A673 (cell line): Measurements from ENCODE around the gene TMTC2. TPM values are rescaled to one million over a fixed set of nuclear protein-coding genes. Genes with fewer than 3 reads are reported as not detected.

Source experiments
- BruUV-seq: library from RNA; stranded (reverse); fragments of 400-500 nt; replicated peaks from 2 replicates; lab custom pipeline; 2021; lab: Mats Ljungman, UMichigan
- CTCF ChIA-PET: fragments of 300-600 bp; sonication (Branson Sonifier 250); formaldehyde crosslinking; loops from one replicate; lab custom pipeline; 2022; ENCODE audit warnings: antibody characterized with exemption; lab: Charles Lee
- POLR2A ChIA-PET: fragments of 300-600 bp; sonication (Branson Sonifier 250); formaldehyde crosslinking; loops from one replicate; lab custom pipeline; 2022; ENCODE audit warnings: antibody characterized with exemption; ENCODE audit not compliant: low non-redundant PET; lab: Charles Lee
- DNase-seq: peaks from one replicate; pipeline ENCODE4 v3.0.0-alpha.2; 2015; ENCODE audit warnings: low spot score
- H3K27ac ChIP-seq: fragments of 200-600 bp; sonication (generic); 2 replicates; pipeline ENCODE4 v1.5.1; 2016; ENCODE audit warnings: mixed run types, low read depth, mild to moderate bottlenecking, mixed read lengths, antibody characterized with exemption, low read length; ENCODE audit not compliant: poor library complexity, severe bottlenecking
- H3K27me3 ChIP-seq: fragments of 200-600 bp; sonication (generic); replicated peaks from 2 replicates; pipeline ENCODE4 v1.6.1; 2017; ENCODE audit warnings: mixed run types, low read depth, mild to moderate bottlenecking, mixed read lengths, antibody characterized with exemption, low read length; ENCODE audit not compliant: insufficient read depth, poor library complexity
- H3K36me3 ChIP-seq: fragments of 200-600 bp; sonication (generic); 2 replicates; pipeline ENCODE4 v1.6.1; 2016; ENCODE audit warnings: mixed run types, mild to moderate bottlenecking, mixed read lengths, antibody characterized with exemption, low read length; ENCODE audit not compliant: insufficient read depth, poor library complexity, severe bottlenecking
- H3K4me1 ChIP-seq: fragments of 200-600 bp; sonication (generic); 2 replicates; pipeline ENCODE4 v1.6.1; 2017; ENCODE audit warnings: mixed run types, mild to moderate bottlenecking, mixed read lengths, antibody characterized with exemption, low read length; ENCODE audit not compliant: insufficient read depth, poor library complexity, severe bottlenecking
- H3K4me3 ChIP-seq: fragments of 200-600 bp; sonication (generic); 2 replicates; pipeline ENCODE4 v1.5.1; 2016; ENCODE audit warnings: low read depth, mixed run types, mild to moderate bottlenecking, mixed read lengths, low read length; ENCODE audit not compliant: poor library complexity, severe bottlenecking
- H3K9me3 ChIP-seq: fragments of 200-600 bp; sonication (generic); 2 replicates; pipeline ENCODE4 v1.6.1; 2016; ENCODE audit warnings: mixed run types, low read depth, mild to moderate bottlenecking, mixed read lengths, antibody characterized with exemption, low read length; ENCODE audit not compliant: poor library complexity, severe bottlenecking
- EZH2 ChIP-seq: fragments of 200-600 bp; sonication (generic); IDR thresholded peaks from 2 replicates; pipeline ENCODE4 v1.6.1; 2017; ENCODE audit warnings: borderline replicate concordance, low read depth, mild to moderate bottlenecking, mixed read lengths, antibody characterized with exemption, low read length; ENCODE audit not compliant: poor library complexity, severe bottlenecking
- intact Hi-C: fragments of 100-400 bp; cut with micrococcal nuclease; formaldehyde crosslinking; loops from one replicate; pipeline ENCODE4 v1.10.0; 2022; ENCODE audit not compliant: unreplicated experiment
- total RNA-seq: library from RNA; stranded (reverse); gene quantifications from 2 replicates; pipeline ENCODE4 v1.2.3, GENCODE V29; 2021
- TF ChIP-seq, protein P1 (sequence below): fragments of 300-800, 200-600 bp; sonication (generic); conservative IDR thresholded peaks from 2 replicates; pipeline ENCODE4 v1.5.1; 2017; ENCODE audit warnings: low read depth, mild to moderate bottlenecking, antibody characterized with exemption, low read length, moderate library complexity, mixed read lengths

The TMTC2 gene
- total RNA-seq, 1 experiment from 2014 or later: 3.3 TPM

DNA sequence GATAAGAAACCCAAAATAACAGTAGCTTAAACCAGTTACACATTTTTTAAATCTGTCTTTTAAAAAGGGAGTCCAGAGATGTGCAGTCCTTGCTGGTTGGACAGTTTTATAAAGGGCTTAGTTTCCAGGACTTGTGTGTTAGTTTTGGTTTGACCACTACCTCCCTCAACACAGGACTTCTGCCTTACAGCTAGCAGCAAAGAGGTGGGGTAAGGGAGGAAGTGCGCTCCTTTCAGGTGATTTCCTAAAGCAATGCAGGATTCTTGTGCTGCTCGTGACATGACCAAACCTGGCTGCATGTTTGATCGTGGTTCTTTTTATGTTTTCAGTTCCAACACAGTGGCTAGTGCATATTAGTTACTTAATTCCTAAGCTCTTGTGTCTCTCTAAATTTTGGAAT is 266.2 kb downstream of the TMTC2 start:
- Histone ChIP-seq H3K4me3 (no peak overlapping the region), H3K4me1 (no peaks in the 10 kb centered on the region), H3K27ac (no peak overlapping the region), H3K27me3 (no peaks in the 10 kb centered on the region), H3K36me3 (no peaks in the 10 kb centered on the region), H3K9me3 (no peaks in the 10 kb centered on the region)
- ChIA-PET POLR2A (interaction anchor here (0.5 kb wide), 1 partner anchor 244 kb away, joined by 4 read pairs; no protein-coding TSS in a partner anchor), CTCF (no interaction called here)
- no TSS peak for BruUV-seq
- DNase-seq: no peak
- intact Hi-C loops: no loop called here
- TF ChIP-seq EZH2: no peak
- TF ChIP-seq, protein P1, sequence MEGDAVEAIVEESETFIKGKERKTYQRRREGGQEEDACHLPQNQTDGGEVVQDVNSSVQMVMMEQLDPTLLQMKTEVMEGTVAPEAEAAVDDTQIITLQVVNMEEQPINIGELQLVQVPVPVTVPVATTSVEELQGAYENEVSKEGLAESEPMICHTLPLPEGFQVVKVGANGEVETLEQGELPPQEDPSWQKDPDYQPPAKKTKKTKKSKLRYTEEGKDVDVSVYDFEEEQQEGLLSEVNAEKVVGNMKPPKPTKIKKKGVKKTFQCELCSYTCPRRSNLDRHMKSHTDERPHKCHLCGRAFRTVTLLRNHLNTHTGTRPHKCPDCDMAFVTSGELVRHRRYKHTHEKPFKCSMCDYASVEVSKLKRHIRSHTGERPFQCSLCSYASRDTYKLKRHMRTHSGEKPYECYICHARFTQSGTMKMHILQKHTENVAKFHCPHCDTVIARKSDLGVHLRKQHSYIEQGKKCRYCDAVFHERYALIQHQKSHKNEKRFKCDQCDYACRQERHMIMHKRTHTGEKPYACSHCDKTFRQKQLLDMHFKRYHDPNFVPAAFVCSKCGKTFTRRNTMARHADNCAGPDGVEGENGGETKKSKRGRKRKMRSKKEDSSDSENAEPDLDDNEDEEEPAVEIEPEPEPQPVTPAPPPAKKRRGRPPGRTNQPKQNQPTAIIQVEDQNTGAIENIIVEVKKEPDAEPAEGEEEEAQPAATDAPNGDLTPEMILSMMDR: no peak

DNA sequence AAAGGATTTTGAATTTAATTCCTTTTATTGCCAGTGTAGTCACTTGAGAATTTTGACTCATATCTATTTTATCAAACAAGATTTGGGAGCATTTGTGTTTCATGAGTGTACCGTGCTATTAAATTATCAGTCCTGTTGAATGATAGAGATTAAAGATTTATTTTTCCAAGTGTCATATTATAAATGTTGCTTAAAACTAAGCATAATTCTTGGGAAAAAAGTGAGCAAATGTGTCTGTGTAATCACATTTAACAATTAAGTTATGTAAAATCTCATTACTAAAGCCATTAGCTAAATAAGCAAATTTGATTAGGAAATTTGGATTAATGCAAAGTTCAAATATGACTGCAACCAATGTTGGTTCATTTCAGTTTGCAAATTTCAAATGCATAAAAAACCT is 266.7 kb downstream of the TMTC2 start:
- TF ChIP-seq EZH2: no peak
- TF ChIP-seq, protein P1: no peak
- BruUV-seq: no TSS peak

GRCh38 chr12:82954064-82954463 is 267.4 kb downstream of the TMTC2 start:
- no peak overlapping the region for H3K4me3 ChIP-seq
- H3K36me3 ChIP-seq: no peaks in the 10 kb centered on the region
- CTCF ChIA-PET: no interaction called here
- intact Hi-C loops: no loop called here
- POLR2A ChIA-PET: no interaction called here
- no peak for DNase-seq
- no peak overlapping the region for H3K27ac ChIP-seq
- TF ChIP-seq, protein P1: no peak
- TF ChIP-seq EZH2: no peak
- no TSS peak for BruUV-seq
- H3K27me3 ChIP-seq: no peaks in the 10 kb centered on the region
- no peaks in the 10 kb centered on the region for H3K4me1 ChIP-seq
- no peaks in the 10 kb centered on the region for H3K9me3 ChIP-seq

More for the DNA sequence above, 266.7 kb downstream of the TMTC2 start:
- no peak overlapping the region for H3K4me3 ChIP-seq
- intact Hi-C loops: no loop called here
- H3K36me3 ChIP-seq: no peaks in the 10 kb centered on the region
- H3K9me3 ChIP-seq: no peaks in the 10 kb centered on the region
- CTCF ChIA-PET: no interaction called here
- POLR2A ChIA-PET: interaction anchor here (0.5 kb wide), 1 partner anchor 245 kb away, joined by 4 read pairs; no protein-coding TSS in a partner anchor
- DNase-seq: no peak
- H3K27ac ChIP-seq: no peak overlapping the region
- no peaks in the 10 kb centered on the region for H3K27me3 ChIP-seq
- no peaks in the 10 kb centered on the region for H3K4me1 ChIP-seq
